Thyroid gland (tissue), 4 donors: ENCODE data around the gene WIPF3.

Source experiments
- POLR2A ChIP-seq, 2 donors: fragments of 450-650 bp; IDR thresholded peaks; one replicate each; pipeline ENCODE4 v1.6.1; 2017; ENCODE audit warnings: antibody characterized with exemption in 2 of 2, mild to moderate bottlenecking in 2 of 2, moderate library complexity in 1 of 2
- TF ChIP-seq, protein P1 (sequence below), 6 experiments: fragments of 200-600 bp in 3 of 6; fragments of 450-650 bp in 3 of 6; sonication (generic) in 3 of 6; IDR thresholded peaks; one replicate each; pipeline ENCODE4 v1.5.1; 2016 to 2019; ENCODE audit warnings: antibody characterized with exemption in 6 of 6, mild to moderate bottlenecking in 2 of 6, inconsistent platforms in 1 of 6, moderate library complexity in 1 of 6

DNA sequence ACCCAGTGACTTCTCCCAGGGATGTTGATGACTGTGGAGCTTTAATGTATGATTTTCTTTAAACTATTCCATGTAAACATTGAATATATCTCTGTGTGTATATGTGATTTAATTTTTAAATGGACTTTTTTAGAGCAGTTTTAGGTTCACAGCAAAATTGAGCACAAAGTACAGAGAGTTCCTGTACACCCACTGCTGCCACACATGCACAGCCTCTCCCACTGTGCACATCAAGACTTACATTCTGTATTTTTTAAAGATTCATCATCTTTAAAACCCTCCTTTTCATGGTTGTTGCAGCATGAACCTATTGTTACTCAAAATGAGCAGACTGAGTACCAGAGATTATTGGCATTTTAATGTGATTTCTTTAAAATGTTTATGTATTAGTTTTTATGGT is 51.3 kb downstream of the WIPF3 start:
- TF ChIP-seq, protein P1, sequence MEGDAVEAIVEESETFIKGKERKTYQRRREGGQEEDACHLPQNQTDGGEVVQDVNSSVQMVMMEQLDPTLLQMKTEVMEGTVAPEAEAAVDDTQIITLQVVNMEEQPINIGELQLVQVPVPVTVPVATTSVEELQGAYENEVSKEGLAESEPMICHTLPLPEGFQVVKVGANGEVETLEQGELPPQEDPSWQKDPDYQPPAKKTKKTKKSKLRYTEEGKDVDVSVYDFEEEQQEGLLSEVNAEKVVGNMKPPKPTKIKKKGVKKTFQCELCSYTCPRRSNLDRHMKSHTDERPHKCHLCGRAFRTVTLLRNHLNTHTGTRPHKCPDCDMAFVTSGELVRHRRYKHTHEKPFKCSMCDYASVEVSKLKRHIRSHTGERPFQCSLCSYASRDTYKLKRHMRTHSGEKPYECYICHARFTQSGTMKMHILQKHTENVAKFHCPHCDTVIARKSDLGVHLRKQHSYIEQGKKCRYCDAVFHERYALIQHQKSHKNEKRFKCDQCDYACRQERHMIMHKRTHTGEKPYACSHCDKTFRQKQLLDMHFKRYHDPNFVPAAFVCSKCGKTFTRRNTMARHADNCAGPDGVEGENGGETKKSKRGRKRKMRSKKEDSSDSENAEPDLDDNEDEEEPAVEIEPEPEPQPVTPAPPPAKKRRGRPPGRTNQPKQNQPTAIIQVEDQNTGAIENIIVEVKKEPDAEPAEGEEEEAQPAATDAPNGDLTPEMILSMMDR (IDR thresholded peaks at IDR 0.05): no peak
- no peak for TF ChIP-seq POLR2A (IDR thresholded peaks at IDR 0.05)
